ENCODE data around the gene LPP. TPM values are rescaled to one million over a fixed set of nuclear protein-coding genes. Genes with fewer than 3 reads are reported as not detected.

LPP gene
- total and polyA plus RNA-seq, 10 of the 15 experiments (the other 5 are each of a cell fraction or from before 2014, with no cell fraction given) = under 0.01 to 0.62 (median 0.03) TPM

DNA sequence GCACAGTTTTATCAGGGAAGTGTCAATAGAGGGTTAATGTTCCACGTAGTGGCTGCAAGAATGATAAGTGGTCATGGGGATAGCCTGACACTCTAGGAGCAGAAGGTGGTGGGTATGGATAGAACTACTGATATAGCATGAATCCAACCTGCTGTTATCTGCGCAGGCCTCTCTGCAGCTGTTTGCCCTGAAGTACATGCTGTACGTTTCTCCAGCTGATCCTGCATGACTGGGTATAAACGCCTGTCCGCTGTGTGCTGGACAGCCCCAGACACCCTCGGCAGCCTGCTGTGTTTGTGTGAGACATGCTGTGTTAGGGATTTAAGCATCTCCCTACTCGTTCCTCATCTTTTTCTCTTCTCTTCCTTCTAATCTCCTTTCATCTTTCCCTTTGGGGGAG lies 87.1 kb downstream of the LPP start:
- ChIA-PET RAD21 (ENCODE audit: unreplicated experiment) (no interaction called here), CTCF (no interaction called here), SMC1A (ENCODE audit: uncharacterized antibody, unreplicated experiment) (no interaction called here), POLR2A (no interaction called here)
- no peaks in the 10 kb centered on the region for H3K4me1 ChIP-seq (ENCODE audit: control insufficient read depth, insufficient read depth, low read length)
- H3K9ac ChIP-seq (ENCODE audit: control insufficient read depth, insufficient read depth, low read length) = no peak overlapping the region
- no peak overlapping the region for H3K27ac ChIP-seq (ENCODE audit: control insufficient read depth, insufficient read depth)
- no peaks in the 10 kb centered on the region for H3K9me3 ChIP-seq (replicated peaks; ENCODE audit: control insufficient read depth, insufficient read depth, low read length)
- intact Hi-C loops (cut with micrococcal nuclease; ENCODE audit: unreplicated experiment) (no loop called here), in situ Hi-C loops (cut with MboI) (no loop called here)
- FAIRE-seq = no peak
- no peak for DNase-seq (ENCODE audit: low read depth, low spot score)
- H3K27me3 ChIP-seq (replicated peaks in 1 of 2; ENCODE audit: control insufficient read depth in 2 of 2, insufficient read depth in 2 of 2, low read length in 1 of 2) = peaks cover 0 to 5% of the 10 kb centered on the region in 2 experiments; a peak in 2 of 4 replicates
- no peak for ATAC-seq
- no peak overlapping the region for H3K4me3 ChIP-seq
- no peaks in the 10 kb centered on the region for H3K79me2 ChIP-seq (ENCODE audit: control insufficient read depth, insufficient read depth, low read length)
- no TSS peak for BruUV-seq (replicated peaks)
- 47% methylated on average over 7 of the region's 7 CpGs for WGBS (ENCODE audit: insufficient coverage, insufficient replicate concordance, low lambda C conversion rate, missing lambda C conversion rate)
- H2AFZ ChIP-seq (ENCODE audit: control insufficient read depth, low read depth, low read length) = no peak overlapping the region
- no peaks in the 10 kb centered on the region for H3K36me3 ChIP-seq (ENCODE audit: control insufficient read depth in 2 of 2, insufficient read depth in 2 of 2, low read length in 1 of 2)
- no peak overlapping the region for H3K4me2 ChIP-seq (ENCODE audit: control insufficient read depth, insufficient read depth)
- TF ChIP-seq, protein P1, sequence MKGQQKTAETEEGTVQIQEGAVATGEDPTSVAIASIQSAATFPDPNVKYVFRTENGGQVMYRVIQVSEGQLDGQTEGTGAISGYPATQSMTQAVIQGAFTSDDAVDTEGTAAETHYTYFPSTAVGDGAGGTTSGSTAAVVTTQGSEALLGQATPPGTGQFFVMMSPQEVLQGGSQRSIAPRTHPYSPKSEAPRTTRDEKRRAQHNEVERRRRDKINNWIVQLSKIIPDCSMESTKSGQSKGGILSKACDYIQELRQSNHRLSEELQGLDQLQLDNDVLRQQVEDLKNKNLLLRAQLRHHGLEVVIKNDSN (IDR thresholded peaks at IDR 0.05; ENCODE audit: borderline replicate concordance, extremely low read length, insufficient read depth, low read depth, low read length) = no peak
- TF ChIP-seq SRF (IDR thresholded peaks at IDR 0.05; ENCODE audit: low read depth in 2 of 2, low read length in 2 of 2) (no peak), MYC (IDR thresholded peaks at IDR 0.05; ENCODE audit: insufficient read depth, insufficient read length, insufficient replicate concordance, low read length, severe bottlenecking) (no peak), KDM1A (IDR thresholded peaks at IDR 0.05; ENCODE audit: borderline replicate concordance) (no peak)
- TF ChIP-seq, protein P2, sequence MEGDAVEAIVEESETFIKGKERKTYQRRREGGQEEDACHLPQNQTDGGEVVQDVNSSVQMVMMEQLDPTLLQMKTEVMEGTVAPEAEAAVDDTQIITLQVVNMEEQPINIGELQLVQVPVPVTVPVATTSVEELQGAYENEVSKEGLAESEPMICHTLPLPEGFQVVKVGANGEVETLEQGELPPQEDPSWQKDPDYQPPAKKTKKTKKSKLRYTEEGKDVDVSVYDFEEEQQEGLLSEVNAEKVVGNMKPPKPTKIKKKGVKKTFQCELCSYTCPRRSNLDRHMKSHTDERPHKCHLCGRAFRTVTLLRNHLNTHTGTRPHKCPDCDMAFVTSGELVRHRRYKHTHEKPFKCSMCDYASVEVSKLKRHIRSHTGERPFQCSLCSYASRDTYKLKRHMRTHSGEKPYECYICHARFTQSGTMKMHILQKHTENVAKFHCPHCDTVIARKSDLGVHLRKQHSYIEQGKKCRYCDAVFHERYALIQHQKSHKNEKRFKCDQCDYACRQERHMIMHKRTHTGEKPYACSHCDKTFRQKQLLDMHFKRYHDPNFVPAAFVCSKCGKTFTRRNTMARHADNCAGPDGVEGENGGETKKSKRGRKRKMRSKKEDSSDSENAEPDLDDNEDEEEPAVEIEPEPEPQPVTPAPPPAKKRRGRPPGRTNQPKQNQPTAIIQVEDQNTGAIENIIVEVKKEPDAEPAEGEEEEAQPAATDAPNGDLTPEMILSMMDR (IDR thresholded peaks at IDR 0.05 in 2 of 3, conservative IDR thresholded peaks at IDR 0.05 in 1 of 3; ENCODE audit: control insufficient read depth in 2 of 3, extremely low read depth in 1 of 3, insufficient read depth in 1 of 3, low read depth in 3 of 3, low read length in 3 of 3) = no peak
- no peaks in the 10 kb centered on the region for H4K20me1 ChIP-seq (ENCODE audit: control insufficient read depth, insufficient read depth)

Data from GM12878 (cell line).